ENCODE measurements around the gene TOX2.
A peak's percentile ranks its signal among the peaks of the same experiment; 100 is the strongest.

Gene TOX2

GRCh38 chr20:44051661-44052000 is 137.0 kb downstream of the TOX2 start:
- H3K4me3 ChIP-seq (ENCODE audit: low read depth, low read length) = no peak overlapping the region
- TF ChIP-seq CTCF (IDR thresholded peaks at IDR 0.05; ENCODE audit: low read depth, low read length, missing control alignments) = no peak
- H3K27me3 ChIP-seq (replicated peaks) = no peaks in the 10 kb centered on the region
- in situ Hi-C loops (cut with HindIII; ENCODE audit: low pct_ligation_motif_present, low sequenced_read_pairs) = no loop called here
- H3K36me3 ChIP-seq (replicated peaks) = no peaks in the 10 kb centered on the region
- H3K27ac ChIP-seq = no peak overlapping the region
- DNase-seq = no peak

- H3K27me3 ChIP-seq (replicated peaks) = no peaks in the 10 kb centered on the region
- in situ Hi-C loops (cut with HindIII; ENCODE audit: low pct_ligation_motif_present, low sequenced_read_pairs) = no loop called here
- no peaks in the 10 kb centered on the region for H3K36me3 ChIP-seq (replicated peaks)
- TF ChIP-seq CTCF (IDR thresholded peaks at IDR 0.05; ENCODE audit: low read depth, low read length, missing control alignments) = no peak
- DNase-seq = no peak
- no peak overlapping the region for H3K27ac ChIP-seq
- no peak overlapping the region for H3K4me3 ChIP-seq (ENCODE audit: low read depth, low read length)
Measured at GRCh38 chr20:44052166-44052565, 137.5 kb downstream of the TOX2 start.

GRCh38 chr20:44053046-44053445 is 138.4 kb downstream of the TOX2 start:
- no peak for TF ChIP-seq CTCF (IDR thresholded peaks at IDR 0.05; ENCODE audit: low read depth, low read length, missing control alignments)
- no peak overlapping the region for H3K27ac ChIP-seq
- DNase-seq = no peak
- in situ Hi-C loops (cut with HindIII; ENCODE audit: low pct_ligation_motif_present, low sequenced_read_pairs) = no loop called here
- no peak overlapping the region for H3K4me3 ChIP-seq (ENCODE audit: low read depth, low read length)
- no peaks in the 10 kb centered on the region for H3K36me3 ChIP-seq (replicated peaks)
- H3K27me3 ChIP-seq (replicated peaks) = no peaks in the 10 kb centered on the region

- H3K36me3 ChIP-seq (replicated peaks) = no peaks in the 10 kb centered on the region
- no peak for DNase-seq
- in situ Hi-C loops (cut with HindIII; ENCODE audit: low pct_ligation_motif_present, low sequenced_read_pairs) = no loop called here
- H3K27me3 ChIP-seq (replicated peaks) = no peaks in the 10 kb centered on the region
- H3K4me3 ChIP-seq (ENCODE audit: low read depth, low read length) = no peak overlapping the region
- no peak overlapping the region for H3K27ac ChIP-seq
- TF ChIP-seq CTCF (IDR thresholded peaks at IDR 0.05; ENCODE audit: low read depth, low read length, missing control alignments) = no peak
Measured at GRCh38 chr20:44054118-44054517, 139.5 kb downstream of the TOX2 start.

- H3K36me3 ChIP-seq (replicated peaks) = no peaks in the 10 kb centered on the region
- H3K4me3 ChIP-seq (ENCODE audit: low read depth, low read length) = no peak overlapping the region
- no peak overlapping the region for H3K27ac ChIP-seq
- in situ Hi-C loops (cut with HindIII; ENCODE audit: low pct_ligation_motif_present, low sequenced_read_pairs) = no loop called here
- no peaks in the 10 kb centered on the region for H3K27me3 ChIP-seq (replicated peaks)
- TF ChIP-seq CTCF (IDR thresholded peaks at IDR 0.05; ENCODE audit: low read depth, low read length, missing control alignments) = no peak
- DNase-seq = no peak
Measured at GRCh38 chr20:44054849-44055248, 140.2 kb downstream of the TOX2 start.

GRCh38 chr20:44056010-44056698 is 141.5 kb downstream of the TOX2 start:
- TF ChIP-seq CTCF (IDR thresholded peaks at IDR 0.05; ENCODE audit: low read depth, low read length, missing control alignments) = peak; percentile 75
- Histone ChIP-seq H3K27ac (no peak overlapping the region), H3K36me3 (replicated peaks) (no peaks in the 10 kb centered on the region), H3K4me3 (ENCODE audit: low read depth, low read length) (no peak overlapping the region), H3K27me3 (replicated peaks) (no peaks in the 10 kb centered on the region)
- DNase-seq = peak; percentile 23
- in situ Hi-C loops (cut with HindIII; ENCODE audit: low pct_ligation_motif_present, low sequenced_read_pairs) = no loop called here
